PC-9 (cell line): ENCODE data around the gene MTERF1.

Experiments used
- CTCF ChIP-seq: fragments of 200-600 bp; sonication (generic); conservative IDR thresholded peaks from 2 replicates; pipeline ENCODE4 v1.6.1; 2017; ENCODE audit warnings: mixed run types, antibody characterized with exemption, mild to moderate bottlenecking, moderate library complexity
- EZH2 ChIP-seq: fragments of 200-600 bp; sonication (generic); IDR thresholded peaks from 2 replicates; pipeline ENCODE4 v1.8.0; 2017; ENCODE audit warnings: antibody characterized with exemption, low read depth

- TF ChIP-seq CTCF: no peak
- TF ChIP-seq EZH2: no peak
These were observed 47.9 kb downstream of the MTERF1 start for GRCh38 chr7:91832493-91833045.
